SK-N-SH (cell line): ENCODE results near the gene CCL2. TPM values are rescaled to one million over a fixed set of nuclear protein-coding genes. Genes with fewer than 3 reads are reported as not detected.

Experiments
- CTCF ChIA-PET: fragments of 300-600, 350-600 bp; formaldehyde crosslinking; extraction: SDS; loops from one replicate; lab custom pipeline; 2021; lab: Yijun Ruan, JAX
- POLR2A ChIA-PET: fragments of 350-600 bp; sonication (Branson Sonifier 250); formaldehyde crosslinking; extraction: SDS; loops from one replicate; lab custom pipeline; 2020; ENCODE audit warnings: antibody characterized with exemption, inconsistent platforms; lab: Yijun Ruan, JAX
- DNase-seq: peaks from one replicate; pipeline ENCODE4 v3.0.0; 2012
- H2AFZ ChIP-seq: fragments of 200-600 bp; sonication (generic); 2 replicates; pipeline ENCODE4 v1.8.1; 2016; ENCODE audit warnings: antibody characterized with exemption, mild to moderate bottlenecking, low read depth
- H3F3A ChIP-seq: fragments of 200-600 bp; sonication (generic); replicated peaks from 2 replicates; pipeline ENCODE3; 2016; ENCODE audit warnings: antibody characterized with exemption, mild to moderate bottlenecking; ENCODE audit not compliant: insufficient read depth
- H3K27ac ChIP-seq, 2 experiments: fragments of 200-500 bp in 1 of 2; fragments of 200-600 bp in 1 of 2; sonication (Bioruptor generic) in 1 of 2; sonication (generic), shearing (Covaris generic) in 1 of 2; 2 replicates each; pipeline versions ENCODE4 v1.5.1 to v1.6.1; 2014 to 2016; ENCODE audit warnings: low read depth in 2 of 2, inconsistent platforms in 1 of 2, low read length in 1 of 2, mild to moderate bottlenecking in 1 of 2, mixed read lengths in 1 of 2
- H3K27me3 ChIP-seq: fragments of 200-600 bp; sonication (generic), shearing (Covaris generic); 2 replicates; pipeline ENCODE4 v1.6.1; 2016; ENCODE audit warnings: mixed run types; ENCODE audit not compliant: insufficient read depth
- H3K36me3 ChIP-seq, 2 experiments: fragments of 200-500 bp in 1 of 2; fragments of 200-600 bp in 1 of 2; sonication (Bioruptor generic) in 1 of 2; sonication (generic) in 1 of 2; replicated peaks in 1 of 2; 2 replicates each; pipeline versions ENCODE3 to v1.5.1; 2014 to 2016; ENCODE audit warnings: low read length in 1 of 2, mild to moderate bottlenecking in 1 of 2; ENCODE audit not compliant: insufficient read depth in 2 of 2, control insufficient read depth in 1 of 2
- H3K4me1 ChIP-seq, 2 experiments: fragments of 200-500 bp in 1 of 2; fragments of 200-600 bp in 1 of 2; sonication (Bioruptor generic) in 1 of 2; sonication (generic), shearing (Covaris generic) in 1 of 2; 2 replicates each; pipeline versions ENCODE4 v1.5.1 to v1.6.1; 2014 to 2016; ENCODE audit warnings: low read depth in 1 of 2, low read length in 1 of 2, mixed run types in 1 of 2; ENCODE audit not compliant: insufficient read depth in 2 of 2, control insufficient read depth in 1 of 2
- H3K4me2 ChIP-seq: fragments of 200-600 bp; sonication (generic), shearing (Covaris generic); 2 replicates; pipeline ENCODE4 v1.6.1; 2017; ENCODE audit warnings: mixed run types
- H3K4me3 ChIP-seq, 2 experiments: fragments of 200-500 bp in 1 of 2; fragments of 200-600 bp in 1 of 2; sonication (Bioruptor generic) in 1 of 2; sonication (generic), shearing (Covaris generic) in 1 of 2; 2 replicates each; pipeline versions ENCODE4 v1.5.1 to v1.8.1; 2014 to 2016; ENCODE audit warnings: low read depth in 2 of 2, inconsistent platforms in 1 of 2, low read length in 1 of 2, mild to moderate bottlenecking in 1 of 2, mixed read lengths in 1 of 2, moderate library complexity in 1 of 2
- H3K79me2 ChIP-seq: fragments of 200-600 bp; sonication (generic); 2 replicates; pipeline ENCODE4 v1.8.1; 2017; ENCODE audit warnings: mild to moderate bottlenecking; ENCODE audit not compliant: insufficient read depth
- H3K9ac ChIP-seq: fragments of 200-600 bp; sonication (generic); 2 replicates; pipeline ENCODE4 v1.6.1; 2017; ENCODE audit warnings: mixed run types
- H3K9me2 ChIP-seq: fragments of 200-600 bp; sonication (generic); 2 replicates; pipeline ENCODE4 v1.6.1; 2017; ENCODE audit warnings: mixed run types
- H3K9me3 ChIP-seq: fragments of 200-600 bp; sonication (generic); 2 replicates; pipeline ENCODE4 v1.6.1; 2017; ENCODE audit warnings: mixed run types, mild to moderate bottlenecking, moderate library complexity
- H4K20me1 ChIP-seq: fragments of 200-600 bp; sonication (generic); 2 replicates; pipeline ENCODE4 v1.6.1; 2017; ENCODE audit warnings: mild to moderate bottlenecking, mixed run types; ENCODE audit not compliant: insufficient read depth
- CTCF ChIP-seq: fragments of 200-600 bp; sonication (generic); IDR thresholded peaks from 2 replicates; pipeline ENCODE4 v1.6.1; 2017; ENCODE audit warnings: antibody characterized with exemption, mild to moderate bottlenecking, moderate library complexity
- ELF1 ChIP-seq: IDR thresholded peaks from 2 replicates; pipeline ENCODE4 v1.4.0; 2012
- EP300 ChIP-seq, 2 experiments: IDR thresholded peaks; 2 replicates each; pipeline versions ENCODE4 v1.4.0 to v1.6.1; 2012; ENCODE audit warnings: borderline replicate concordance in 1 of 2, low read depth in 1 of 2, low read length in 1 of 2
- EZH2phosphoT487 ChIP-seq: fragments of 200-600 bp; sonication (generic); IDR thresholded peaks from 2 replicates; pipeline ENCODE4 v1.6.1; 2017; ENCODE audit warnings: low read depth, mixed run types, mild to moderate bottlenecking, antibody characterized with exemption, moderate library complexity, borderline replicate concordance
- FOSL2 ChIP-seq: IDR thresholded peaks from 2 replicates; pipeline ENCODE4 v1.4.0; 2012; ENCODE audit warnings: low read depth, mild to moderate bottlenecking, moderate library complexity, borderline replicate concordance
- FOXM1 ChIP-seq: IDR thresholded peaks from 2 replicates; pipeline ENCODE4 v1.4.0; 2012; ENCODE audit warnings: low read depth, mild to moderate bottlenecking
- GABPA ChIP-seq: IDR thresholded peaks from 2 replicates; pipeline ENCODE4 v1.4.0; 2012; ENCODE audit warnings: low read depth, mild to moderate bottlenecking
- GATA2 ChIP-seq: sonication (generic); formaldehyde crosslinking; IDR thresholded peaks from 2 replicates; pipeline ENCODE4 v1.5.0; 2020; ENCODE audit warnings: mild to moderate bottlenecking, missing genetic modification reagents
- IRF3 ChIP-seq: fragments of 150-350 bp; IDR thresholded peaks from 2 replicates; pipeline ENCODE4 v1.6.1; 2016; ENCODE audit warnings: mild to moderate bottlenecking, low read depth, low read length
- MEF2A ChIP-seq: IDR thresholded peaks from 2 replicates; pipeline ENCODE4 v1.4.0; 2012; ENCODE audit warnings: low read depth, borderline replicate concordance
- MXI1 ChIP-seq: IDR thresholded peaks from 2 replicates; pipeline ENCODE4 v1.6.1; 2012; ENCODE audit warnings: mild to moderate bottlenecking, low read depth, low read length, improper control_type of control experiment
- NFIC ChIP-seq: IDR thresholded peaks from 2 replicates; pipeline ENCODE4 v1.4.0; 2012; ENCODE audit warnings: borderline replicate concordance
- NRF1 ChIP-seq: IDR thresholded peaks from 2 replicates; pipeline ENCODE4 v1.6.1; 2012; ENCODE audit warnings: low read depth, mild to moderate bottlenecking, low read length
- POLR2AphosphoS5 ChIP-seq: IDR thresholded peaks from 2 replicates; pipeline ENCODE4 v1.6.1; 2012; ENCODE audit warnings: low read depth, low read length
- RAD21 ChIP-seq: IDR thresholded peaks from 2 replicates; pipeline ENCODE4 v1.6.1; 2012; ENCODE audit warnings: mild to moderate bottlenecking, low read length
- RCOR1 ChIP-seq: fragments of 150-350 bp; IDR thresholded peaks from 2 replicates; pipeline ENCODE4 v1.6.1; 2017; ENCODE audit warnings: antibody characterized with exemption, low read length
- RXRA ChIP-seq: IDR thresholded peaks from 2 replicates; pipeline ENCODE4 v1.4.0; 2012; ENCODE audit warnings: low read depth, mild to moderate bottlenecking, borderline replicate concordance
- SIN3A ChIP-seq: IDR thresholded peaks from 2 replicates; pipeline ENCODE4 v1.6.1; 2012; ENCODE audit warnings: low read depth, mild to moderate bottlenecking, low read length, moderate library complexity, borderline replicate concordance
- SMC3 ChIP-seq: IDR thresholded peaks from 2 replicates; pipeline ENCODE4 v1.6.1; 2012; ENCODE audit warnings: low read depth, low read length, improper control_type of control experiment
- TAF1 ChIP-seq: IDR thresholded peaks from 2 replicates; pipeline ENCODE4 v1.6.1; 2012; ENCODE audit warnings: low read depth, mild to moderate bottlenecking, low read length, moderate library complexity, borderline replicate concordance
- TCF12 ChIP-seq: IDR thresholded peaks from 2 replicates; pipeline ENCODE4 v1.4.0; 2012
- TEAD4 ChIP-seq: IDR thresholded peaks from 2 replicates; pipeline ENCODE4 v1.4.0; 2012; ENCODE audit warnings: mild to moderate bottlenecking, borderline replicate concordance; ENCODE audit not compliant: insufficient read depth
- YY1 ChIP-seq: IDR thresholded peaks from 2 replicates; pipeline ENCODE4 v1.4.0; 2012; ENCODE audit warnings: low read depth, mild to moderate bottlenecking
- WGBS: methylation state at CpG from one replicate; pipeline ENCODE4 v1.1.6; 2017; ENCODE audit warnings: low lambda C conversion rate; 5-methylcytosine and 5-hydroxymethylcytosine counted together
- polyA plus RNA-seq, 3 experiments: library from polyadenylated mRNA; depleted of rRNA; stranded (reverse); fragments of >200 nt; gene quantifications; 2 replicates each; pipeline ENCODE4 v1.2.3, GENCODE V29; 2012
- TF ChIP-seq, protein P1 (sequence below): IDR thresholded peaks from 2 replicates; pipeline ENCODE4 v1.4.0; 2012; ENCODE audit warnings: low read depth, borderline replicate concordance
- TF ChIP-seq, protein P2 (sequence below): fragments of 150-350 bp; IDR thresholded peaks from 2 replicates; pipeline ENCODE4 v1.6.1; 2017; ENCODE audit warnings: antibody characterized with exemption, low read length, low read depth, borderline replicate concordance
- TF ChIP-seq, protein P3 (sequence below): IDR thresholded peaks from 2 replicates; pipeline ENCODE4 v1.4.0; 2012; ENCODE audit warnings: low read depth, borderline replicate concordance
- TF ChIP-seq, protein P4 (sequence below): IDR thresholded peaks from 2 replicates; pipeline ENCODE4 v1.4.0; 2012; ENCODE audit warnings: low read depth

Gene CCL2
- polyA plus RNA-seq, 1 of the 3 experiments (the other 2 are of a cell fraction), result 210 TPM

GRCh38 chr17:34300652-34301370 lies 45.7 kb downstream of the CCL2 start:
- peak overlapping the region; percentile 18; the same call in 1 of the 2 replicates for H3K4me2 ChIP-seq
- no peak overlapping the region for H3K4me3 ChIP-seq
- no peak overlapping the region for H3K9ac ChIP-seq
- ChIA-PET CTCF (interaction anchor here (1.2 to 1.9 kb wide), 2 partner anchors 61 to 100 kb away, joined by 4 to 10 read pairs; no protein-coding TSS in a partner anchor), POLR2A (no interaction called here)
- peaks cover 0 to 20% of the 10 kb centered on the region in 2 experiments; a peak in 2 of 4 replicates for H3K4me1 ChIP-seq
- no peaks in the 10 kb centered on the region for H3K9me3 ChIP-seq
- H3F3A ChIP-seq, result peaks cover 12% of the 10 kb centered on the region
- WGBS, result 56% methylated on average over 3 of the region's 3 CpGs
- H3K36me3 ChIP-seq, result no peaks in the 10 kb centered on the region
- H3K27ac ChIP-seq, result peak overlapping the region; percentile 22 to 38; a peak in 3 of 4 replicates
- no peak overlapping the region for H2AFZ ChIP-seq
- H4K20me1 ChIP-seq, result no peaks in the 10 kb centered on the region
- H3K9me2 ChIP-seq, result no peaks in the 10 kb centered on the region
- no peaks in the 10 kb centered on the region for H3K79me2 ChIP-seq
- no peak for DNase-seq
- H3K27me3 ChIP-seq, result no peaks in the 10 kb centered on the region
- no peak for TF ChIP-seq SIN3A
- no peak for TF ChIP-seq ELF1
- peak; percentile 69; the same call in 1 of the 2 replicates for TF ChIP-seq MEF2A
- peak; percentile 90 for TF ChIP-seq TCF12
- TF ChIP-seq NFIC, result peak; percentile 43; the same call in 1 of the 2 replicates
- TF ChIP-seq, protein P1, sequence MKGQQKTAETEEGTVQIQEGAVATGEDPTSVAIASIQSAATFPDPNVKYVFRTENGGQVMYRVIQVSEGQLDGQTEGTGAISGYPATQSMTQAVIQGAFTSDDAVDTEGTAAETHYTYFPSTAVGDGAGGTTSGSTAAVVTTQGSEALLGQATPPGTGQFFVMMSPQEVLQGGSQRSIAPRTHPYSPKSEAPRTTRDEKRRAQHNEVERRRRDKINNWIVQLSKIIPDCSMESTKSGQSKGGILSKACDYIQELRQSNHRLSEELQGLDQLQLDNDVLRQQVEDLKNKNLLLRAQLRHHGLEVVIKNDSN, result no peak
- TF ChIP-seq YY1, result no peak
- no peak for TF ChIP-seq SMC3
- TF ChIP-seq FOXM1, result no peak
- no peak for TF ChIP-seq NRF1
- TF ChIP-seq POLR2AphosphoS5, result peak; percentile 26; the same call in 1 of the 2 replicates
- no peak for TF ChIP-seq GATA2 (CRISPR knock-in tag)
- TF ChIP-seq GABPA, result no peak
- TF ChIP-seq, protein P2, sequence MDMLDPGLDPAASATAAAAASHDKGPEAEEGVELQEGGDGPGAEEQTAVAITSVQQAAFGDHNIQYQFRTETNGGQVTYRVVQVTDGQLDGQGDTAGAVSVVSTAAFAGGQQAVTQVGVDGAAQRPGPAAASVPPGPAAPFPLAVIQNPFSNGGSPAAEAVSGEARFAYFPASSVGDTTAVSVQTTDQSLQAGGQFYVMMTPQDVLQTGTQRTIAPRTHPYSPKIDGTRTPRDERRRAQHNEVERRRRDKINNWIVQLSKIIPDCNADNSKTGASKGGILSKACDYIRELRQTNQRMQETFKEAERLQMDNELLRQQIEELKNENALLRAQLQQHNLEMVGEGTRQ, result no peak
- TF ChIP-seq RXRA, result peak; percentile 20; the same call in 1 of the 2 replicates
- no peak for TF ChIP-seq IRF3
- no peak for TF ChIP-seq CTCF
- no peak for TF ChIP-seq TAF1
- no peak for TF ChIP-seq EZH2phosphoT487
- TF ChIP-seq RAD21, result no peak
- TF ChIP-seq, protein P3, sequence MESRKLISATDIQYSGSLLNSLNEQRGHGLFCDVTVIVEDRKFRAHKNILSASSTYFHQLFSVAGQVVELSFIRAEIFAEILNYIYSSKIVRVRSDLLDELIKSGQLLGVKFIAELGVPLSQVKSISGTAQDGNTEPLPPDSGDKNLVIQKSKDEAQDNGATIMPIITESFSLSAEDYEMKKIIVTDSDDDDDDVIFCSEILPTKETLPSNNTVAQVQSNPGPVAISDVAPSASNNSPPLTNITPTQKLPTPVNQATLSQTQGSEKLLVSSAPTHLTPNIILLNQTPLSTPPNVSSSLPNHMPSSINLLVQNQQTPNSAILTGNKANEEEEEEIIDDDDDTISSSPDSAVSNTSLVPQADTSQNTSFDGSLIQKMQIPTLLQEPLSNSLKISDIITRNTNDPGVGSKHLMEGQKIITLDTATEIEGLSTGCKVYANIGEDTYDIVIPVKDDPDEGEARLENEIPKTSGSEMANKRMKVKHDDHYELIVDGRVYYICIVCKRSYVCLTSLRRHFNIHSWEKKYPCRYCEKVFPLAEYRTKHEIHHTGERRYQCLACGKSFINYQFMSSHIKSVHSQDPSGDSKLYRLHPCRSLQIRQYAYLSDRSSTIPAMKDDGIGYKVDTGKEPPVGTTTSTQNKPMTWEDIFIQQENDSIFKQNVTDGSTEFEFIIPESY, result no peak
- TF ChIP-seq, protein P4, sequence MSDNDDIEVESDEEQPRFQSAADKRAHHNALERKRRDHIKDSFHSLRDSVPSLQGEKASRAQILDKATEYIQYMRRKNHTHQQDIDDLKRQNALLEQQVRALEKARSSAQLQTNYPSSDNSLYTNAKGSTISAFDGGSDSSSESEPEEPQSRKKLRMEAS, result peak; percentile 20; the same call in 1 of the 2 replicates
- TF ChIP-seq FOSL2, result peak; percentile 80; the same call in 1 of the 2 replicates
- TF ChIP-seq TEAD4, result 0 out of 2 replicates have a peak, but pooled peaks have one; percentile 30
- TF ChIP-seq RCOR1, result no peak
- no peak for TF ChIP-seq MXI1
- peak in 1 of 2 experiments; percentile 41; a peak in 2 of 4 replicates for TF ChIP-seq EP300 (IDR thresholded peaks at IDR 0.05; ENCODE audit: borderline replicate concordance in 1 of 2, low read depth in 1 of 2, low read length in 1 of 2)
